Neural cell (in vitro differentiated cells): Measurements from ENCODE around the gene DSCAM. TPM values are rescaled to one million over a fixed set of nuclear protein-coding genes. Genes with fewer than 3 reads are reported as not detected.

Experiments used
- H2AFZ ChIP-seq: fragments of 200-600, 300-800 bp; sonication (generic), shearing (Covaris generic); 2 replicates; pipeline ENCODE4 v1.6.0; 2014; ENCODE audit warnings: low read depth, mild to moderate bottlenecking, antibody characterized with exemption, low read length, moderate library complexity
- H3F3A ChIP-seq: fragments of 200-600 bp; shearing (Covaris generic); 2 replicates; pipeline ENCODE4 v1.6.1; 2016; ENCODE audit warnings: mild to moderate bottlenecking, moderate library complexity, mixed read lengths, antibody characterized with exemption, low read length; ENCODE audit not compliant: insufficient read depth, poor library complexity, severe bottlenecking
- H3K27ac ChIP-seq: fragments of 200-600, 300-800 bp; sonication (generic), shearing (Covaris generic); 2 replicates; pipeline ENCODE4 v1.5.1; 2014; ENCODE audit warnings: mild to moderate bottlenecking, low read length, moderate library complexity
- H3K27me3 ChIP-seq: fragments of 300-800, 200-600 bp; sonication (generic), shearing (Covaris generic); 2 replicates; pipeline ENCODE4 v1.6.0; 2014; ENCODE audit warnings: mild to moderate bottlenecking, low read depth, low read length, moderate library complexity; ENCODE audit not compliant: insufficient read depth
- H3K36me3 ChIP-seq: fragments of 300-800, 200-600 bp; sonication (generic), shearing (Covaris generic); 2 replicates; pipeline ENCODE4 v1.5.1; 2014; ENCODE audit warnings: mild to moderate bottlenecking, antibody characterized with exemption, low read length, moderate library complexity; ENCODE audit not compliant: insufficient read depth
- H3K4me2 ChIP-seq: fragments of 300-800, 200-600 bp; sonication (generic), shearing (Covaris generic); 2 replicates; pipeline ENCODE4 v1.6.0; 2014; ENCODE audit warnings: mild to moderate bottlenecking, low read length
- H3K4me3 ChIP-seq: fragments of 300-800, 200-600 bp; sonication (generic), shearing (Covaris generic); 2 replicates; pipeline ENCODE4 v1.5.1; 2014; ENCODE audit warnings: mild to moderate bottlenecking, low read length, moderate library complexity
- H3K79me2 ChIP-seq: fragments of 200-600 bp; shearing (Covaris generic); replicated peaks from 2 replicates; pipeline ENCODE4 v1.6.0; 2014; ENCODE audit warnings: mild to moderate bottlenecking, low read length, moderate library complexity; ENCODE audit not compliant: insufficient read depth
- H3K9ac ChIP-seq: fragments of 300-800, 200-600 bp; sonication (generic), shearing (Covaris generic); 2 replicates; pipeline ENCODE4 v1.6.1; 2016; ENCODE audit warnings: mild to moderate bottlenecking, low read length, mixed read lengths
- H3K9me2 ChIP-seq: fragments of 200-600 bp; shearing (Covaris generic); 2 replicates; pipeline ENCODE4 v1.6.1; 2016; ENCODE audit warnings: mild to moderate bottlenecking, low read length, mixed read lengths; ENCODE audit not compliant: insufficient read depth
- H3K9me3 ChIP-seq: fragments of 200-600, 300-800 bp; sonication (generic), shearing (Covaris generic); 2 replicates; pipeline ENCODE4 v1.6.1; 2016; ENCODE audit warnings: mild to moderate bottlenecking, mixed run types, low read length, moderate library complexity, mixed read lengths
- H4K20me1 ChIP-seq: fragments of 200-600 bp; shearing (Covaris generic); 2 replicates; pipeline ENCODE4 v1.6.1; 2016; ENCODE audit warnings: mild to moderate bottlenecking, mixed run types; ENCODE audit not compliant: insufficient read depth
- EP300 ChIP-seq: fragments of 450-650 bp; conservative IDR thresholded peaks from 2 replicates; pipeline ENCODE4 v1.6.1; 2014; ENCODE audit warnings: antibody characterized with exemption, mild to moderate bottlenecking, moderate library complexity; ENCODE audit not compliant: poor library complexity, severe bottlenecking
- EZH2 ChIP-seq: fragments of 200-600, 300-800 bp; shearing (Covaris generic), sonication (generic); IDR thresholded peaks from 2 replicates; pipeline ENCODE4 v1.6.1; 2014; ENCODE audit warnings: antibody characterized with exemption, low read length, borderline replicate concordance, mild to moderate bottlenecking; ENCODE audit not compliant: insufficient read depth, poor library complexity, severe bottlenecking
- MXI1 ChIP-seq: fragments of 450-650 bp; conservative IDR thresholded peaks from 2 replicates; pipeline ENCODE4 v1.6.1; 2014; ENCODE audit warnings: antibody characterized with exemption, mild to moderate bottlenecking; ENCODE audit not compliant: poor library complexity, severe bottlenecking
- POLR2AphosphoS5 ChIP-seq: IDR thresholded peaks from 2 replicates; pipeline ENCODE4 v1.6.1; 2012
- RAD21 ChIP-seq: fragments of 450-650 bp; conservative IDR thresholded peaks from 2 replicates; pipeline ENCODE4 v1.6.1; 2014; ENCODE audit warnings: antibody characterized with exemption, mild to moderate bottlenecking, moderate library complexity
- SMC3 ChIP-seq: fragments of 450-650 bp; conservative IDR thresholded peaks from 2 replicates; pipeline ENCODE4 v1.6.1; 2014; ENCODE audit warnings: antibody characterized with exemption, mild to moderate bottlenecking, moderate library complexity; ENCODE audit not compliant: poor library complexity
- TAF1 ChIP-seq: IDR thresholded peaks from 2 replicates; pipeline ENCODE4 v1.6.1; 2012; ENCODE audit warnings: low read depth
- polyA plus RNA-seq: library from polyadenylated mRNA; depleted of rRNA; stranded (reverse); fragments of >200 nt; gene quantifications from 2 replicates; pipeline ENCODE4 v1.2.3, GENCODE V29; 2014
- TF ChIP-seq, protein P1 (sequence below): IDR thresholded peaks from 2 replicates; pipeline ENCODE4 v1.6.1; 2012; ENCODE audit warnings: borderline replicate concordance
- TF ChIP-seq, protein P2 (sequence below): fragments of 450-650 bp; IDR thresholded peaks from 2 replicates; pipeline ENCODE4 v1.5.1; 2014; ENCODE audit warnings: antibody characterized with exemption, mild to moderate bottlenecking, moderate library complexity; ENCODE audit not compliant: poor library complexity, severe bottlenecking

DSCAM gene
- polyA plus RNA-seq, 1 donor from 2014 or later: 5.3 TPM

DNA sequence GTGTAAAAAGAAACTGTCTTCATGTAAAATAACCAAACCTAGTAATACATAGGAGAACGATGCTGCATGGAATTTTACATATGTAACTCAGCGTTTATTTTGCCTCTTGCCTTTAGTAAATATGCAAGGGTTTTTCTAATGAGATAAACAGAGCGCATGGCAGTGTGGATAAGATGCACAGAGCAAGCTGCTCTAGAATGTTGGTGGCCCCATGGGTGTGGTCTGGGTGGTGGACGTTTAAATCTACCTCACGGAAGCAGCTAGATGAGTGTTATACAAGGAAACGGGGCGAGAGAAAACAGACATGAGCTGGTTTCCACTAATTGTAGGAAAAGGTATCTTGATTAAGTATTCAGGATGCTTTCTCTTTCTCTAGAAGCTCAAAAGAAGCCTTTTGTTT, 205.9 kb downstream of the DSCAM start:
- TF ChIP-seq, protein P1, sequence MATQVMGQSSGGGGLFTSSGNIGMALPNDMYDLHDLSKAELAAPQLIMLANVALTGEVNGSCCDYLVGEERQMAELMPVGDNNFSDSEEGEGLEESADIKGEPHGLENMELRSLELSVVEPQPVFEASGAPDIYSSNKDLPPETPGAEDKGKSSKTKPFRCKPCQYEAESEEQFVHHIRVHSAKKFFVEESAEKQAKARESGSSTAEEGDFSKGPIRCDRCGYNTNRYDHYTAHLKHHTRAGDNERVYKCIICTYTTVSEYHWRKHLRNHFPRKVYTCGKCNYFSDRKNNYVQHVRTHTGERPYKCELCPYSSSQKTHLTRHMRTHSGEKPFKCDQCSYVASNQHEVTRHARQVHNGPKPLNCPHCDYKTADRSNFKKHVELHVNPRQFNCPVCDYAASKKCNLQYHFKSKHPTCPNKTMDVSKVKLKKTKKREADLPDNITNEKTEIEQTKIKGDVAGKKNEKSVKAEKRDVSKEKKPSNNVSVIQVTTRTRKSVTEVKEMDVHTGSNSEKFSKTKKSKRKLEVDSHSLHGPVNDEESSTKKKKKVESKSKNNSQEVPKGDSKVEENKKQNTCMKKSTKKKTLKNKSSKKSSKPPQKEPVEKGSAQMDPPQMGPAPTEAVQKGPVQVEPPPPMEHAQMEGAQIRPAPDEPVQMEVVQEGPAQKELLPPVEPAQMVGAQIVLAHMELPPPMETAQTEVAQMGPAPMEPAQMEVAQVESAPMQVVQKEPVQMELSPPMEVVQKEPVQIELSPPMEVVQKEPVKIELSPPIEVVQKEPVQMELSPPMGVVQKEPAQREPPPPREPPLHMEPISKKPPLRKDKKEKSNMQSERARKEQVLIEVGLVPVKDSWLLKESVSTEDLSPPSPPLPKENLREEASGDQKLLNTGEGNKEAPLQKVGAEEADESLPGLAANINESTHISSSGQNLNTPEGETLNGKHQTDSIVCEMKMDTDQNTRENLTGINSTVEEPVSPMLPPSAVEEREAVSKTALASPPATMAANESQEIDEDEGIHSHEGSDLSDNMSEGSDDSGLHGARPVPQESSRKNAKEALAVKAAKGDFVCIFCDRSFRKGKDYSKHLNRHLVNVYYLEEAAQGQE: no peak
- TF ChIP-seq POLR2AphosphoS5: no peak
- TF ChIP-seq SMC3: no peak
- TF ChIP-seq MXI1: no peak
- TF ChIP-seq EP300: no peak
- no peak for TF ChIP-seq EZH2
- no peak for TF ChIP-seq TAF1
- no peak for TF ChIP-seq RAD21
- TF ChIP-seq, protein P2, sequence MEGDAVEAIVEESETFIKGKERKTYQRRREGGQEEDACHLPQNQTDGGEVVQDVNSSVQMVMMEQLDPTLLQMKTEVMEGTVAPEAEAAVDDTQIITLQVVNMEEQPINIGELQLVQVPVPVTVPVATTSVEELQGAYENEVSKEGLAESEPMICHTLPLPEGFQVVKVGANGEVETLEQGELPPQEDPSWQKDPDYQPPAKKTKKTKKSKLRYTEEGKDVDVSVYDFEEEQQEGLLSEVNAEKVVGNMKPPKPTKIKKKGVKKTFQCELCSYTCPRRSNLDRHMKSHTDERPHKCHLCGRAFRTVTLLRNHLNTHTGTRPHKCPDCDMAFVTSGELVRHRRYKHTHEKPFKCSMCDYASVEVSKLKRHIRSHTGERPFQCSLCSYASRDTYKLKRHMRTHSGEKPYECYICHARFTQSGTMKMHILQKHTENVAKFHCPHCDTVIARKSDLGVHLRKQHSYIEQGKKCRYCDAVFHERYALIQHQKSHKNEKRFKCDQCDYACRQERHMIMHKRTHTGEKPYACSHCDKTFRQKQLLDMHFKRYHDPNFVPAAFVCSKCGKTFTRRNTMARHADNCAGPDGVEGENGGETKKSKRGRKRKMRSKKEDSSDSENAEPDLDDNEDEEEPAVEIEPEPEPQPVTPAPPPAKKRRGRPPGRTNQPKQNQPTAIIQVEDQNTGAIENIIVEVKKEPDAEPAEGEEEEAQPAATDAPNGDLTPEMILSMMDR: no peak
- Histone ChIP-seq H3K36me3 (no peaks in the 10 kb centered on the region), H4K20me1 (no peaks in the 10 kb centered on the region), H3K27ac (no peak overlapping the region), H3K9me2 (no peaks in the 10 kb centered on the region), H3K9me3 (no peaks in the 10 kb centered on the region), H3K4me3 (no peak overlapping the region), H3K4me2 (no peak overlapping the region), H3K27me3 (no peaks in the 10 kb centered on the region), H3K9ac (no peak overlapping the region), H3F3A (no peaks in the 10 kb centered on the region), H3K79me2 (no peaks in the 10 kb centered on the region), H2AFZ (no peak overlapping the region)

DNA sequence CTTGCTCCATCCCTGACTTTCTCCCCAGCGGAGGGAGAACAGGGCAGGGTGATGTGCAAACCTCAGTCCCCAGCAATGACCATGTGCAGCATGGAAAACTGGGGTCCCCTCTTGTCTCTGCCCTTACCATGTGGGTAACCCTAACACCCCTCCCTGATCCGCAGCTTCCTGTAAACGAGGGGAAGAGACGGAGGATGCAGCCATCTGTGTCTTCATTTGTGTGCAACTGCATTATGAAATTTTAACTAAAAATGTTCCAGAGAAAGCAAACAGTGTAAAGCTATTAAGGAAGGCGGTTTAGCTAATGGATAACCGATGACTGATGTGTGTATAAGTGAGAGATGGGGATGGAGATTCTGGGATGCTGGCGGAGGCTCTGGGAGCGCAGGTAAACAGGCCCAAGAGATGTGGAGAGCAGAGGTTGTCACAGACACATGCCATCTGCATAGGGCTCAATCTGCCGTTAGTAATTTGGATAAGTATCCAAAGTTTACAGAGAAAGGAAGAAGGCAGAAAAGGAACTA, 206.6 kb downstream of the DSCAM start:
- H2AFZ ChIP-seq: no peak overlapping the region

More for the DNA sequence above, 206.6 kb downstream of the DSCAM start:
- Histone ChIP-seq H3K9me2 (no peaks in the 10 kb centered on the region), H3K79me2 (no peaks in the 10 kb centered on the region), H3K9me3 (no peaks in the 10 kb centered on the region), H3K9ac (no peak overlapping the region), H3K36me3 (no peaks in the 10 kb centered on the region), H3F3A (no peaks in the 10 kb centered on the region), H3K4me3 (no peak overlapping the region), H3K27ac (no peak overlapping the region), H4K20me1 (no peaks in the 10 kb centered on the region), H3K27me3 (no peaks in the 10 kb centered on the region), H3K4me2 (no peak overlapping the region)
- TF ChIP-seq, protein P1: no peak
- TF ChIP-seq POLR2AphosphoS5 (no peak), MXI1 (no peak), EP300 (no peak), TAF1 (no peak), SMC3 (no peak), EZH2 (no peak), RAD21 (no peak)
- TF ChIP-seq, protein P2: no peak
